ENCODE data around the gene C19orf73.
A peak's percentile ranks its signal among the peaks of the same experiment; 100 is the strongest.
"Not testable (repeated sequence)": the region's sequence is repeated elsewhere in the genome, so short reads cannot be mapped to it uniquely, and the experiment has no call there.

The C19orf73 gene

GRCh38 chr19:49086296-49086695, 32.6 kb downstream of the C19orf73 start:
- Histone ChIP-seq H3K9ac (ENCODE audit: low read length) (peak overlapping the region; percentile 57), H3K4me3 (ENCODE audit: low read depth in 1 of 2, low read length in 2 of 2) (peak overlapping the region; percentile 86 to 95), H3K9me3 (ENCODE audit: low read length) (no peaks in the 10 kb centered on the region), H3K27me3 (ENCODE audit: control insufficient read depth in 1 of 2, insufficient read depth in 2 of 2, low read length in 2 of 2) (no peaks in the 10 kb centered on the region), H3K27ac (ENCODE audit: low read depth, low read length) (peak overlapping the region; percentile 96), H3K36me3 (ENCODE audit: insufficient read depth, low read length) (peaks cover 33% of the 10 kb centered on the region), H3K4me1 (ENCODE audit: insufficient read depth, low read length) (peaks cover 22% of the 10 kb centered on the region)

GRCh38 chr19:49085868-49086232, 33.1 kb downstream of the C19orf73 start:
- peak overlapping the region; percentile 57 for H3K9ac ChIP-seq (ENCODE audit: low read length)
- H3K9me3 ChIP-seq (ENCODE audit: low read length), result no peaks in the 10 kb centered on the region
- peak overlapping the region; percentile 96 for H3K27ac ChIP-seq (ENCODE audit: low read depth, low read length)
- peaks cover 22% of the 10 kb centered on the region for H3K4me1 ChIP-seq (ENCODE audit: insufficient read depth, low read length)
- peak overlapping the region; percentile 86 to 95 for H3K4me3 ChIP-seq (ENCODE audit: low read depth in 1 of 2, low read length in 2 of 2)
- H3K36me3 ChIP-seq (ENCODE audit: insufficient read depth, low read length), result peaks cover 29% of the 10 kb centered on the region
- no peaks in the 10 kb centered on the region for H3K27me3 ChIP-seq (ENCODE audit: control insufficient read depth in 1 of 2, insufficient read depth in 2 of 2, low read length in 2 of 2)

GRCh38 chr19:49085020-49085867, 33.7 kb downstream of the C19orf73 start, which contains the start of gene SNRNP70:
Gene SNRNP70 (plus strand): TSS chr19:49085451. CDS start chr19:49086415, 964 bp downstream.
- Histone ChIP-seq H3K9me3 (ENCODE audit: low read length) (no peaks in the 10 kb centered on the region), H3K36me3 (ENCODE audit: insufficient read depth, low read length) (peaks cover 23% of the 10 kb centered on the region), H3K4me3 (ENCODE audit: low read depth in 1 of 2, low read length in 2 of 2) (peak within 1 kb of the TSS; percentile 86 to 95), H3K27ac (ENCODE audit: low read depth, low read length) (peak within 1 kb of the TSS; percentile 96), H3K9ac (ENCODE audit: low read length) (peak within 1 kb of the TSS; percentile 57), H3K27me3 (ENCODE audit: control insufficient read depth in 1 of 2, insufficient read depth in 2 of 2, low read length in 2 of 2) (no peaks in the 10 kb centered on the region), H3K4me1 (ENCODE audit: insufficient read depth, low read length) (peaks cover 22% of the 10 kb centered on the region)

- peak overlapping the region; percentile 42 to 86 for H3K4me3 ChIP-seq (ENCODE audit: low read depth in 1 of 2, low read length in 2 of 2)
- H3K9ac ChIP-seq (ENCODE audit: low read length), result no peak overlapping the region
- H3K27me3 ChIP-seq (ENCODE audit: control insufficient read depth in 1 of 2, insufficient read depth in 2 of 2, low read length in 2 of 2), result no peaks in the 10 kb centered on the region
- H3K36me3 ChIP-seq (ENCODE audit: insufficient read depth, low read length), result peaks cover 18% of the 10 kb centered on the region
- peak overlapping the region; percentile 96 for H3K27ac ChIP-seq (ENCODE audit: low read depth, low read length)
- no peaks in the 10 kb centered on the region for H3K9me3 ChIP-seq (ENCODE audit: low read length)
- peaks cover 22% of the 10 kb centered on the region for H3K4me1 ChIP-seq (ENCODE audit: insufficient read depth, low read length)
Measured at GRCh38 chr19:49084206-49085019, 34.5 kb downstream of the C19orf73 start.

- Histone ChIP-seq H3K4me3 (ENCODE audit: low read depth in 1 of 2, low read length in 2 of 2) (no peak overlapping the region), H3K27ac (ENCODE audit: low read depth, low read length) (no peak overlapping the region)
Measured at GRCh38 chr19:49081273-49081672, 37.7 kb downstream of the C19orf73 start.

GRCh38 chr19:49080392-49080791, 38.6 kb downstream of the C19orf73 start:
- H3K27ac ChIP-seq (ENCODE audit: low read depth, low read length), result no peak overlapping the region
- no peaks in the 10 kb centered on the region for H3K9me3 ChIP-seq (ENCODE audit: low read length)
- H3K4me1 ChIP-seq (ENCODE audit: insufficient read depth, low read length), result no peaks in the 10 kb centered on the region
- H3K9ac ChIP-seq (ENCODE audit: low read length), result no peak overlapping the region
- no peaks in the 10 kb centered on the region for H3K36me3 ChIP-seq (ENCODE audit: insufficient read depth, low read length)
- H3K27me3 ChIP-seq (ENCODE audit: control insufficient read depth in 1 of 2, insufficient read depth in 2 of 2, low read length in 2 of 2), result no peaks in the 10 kb centered on the region
- no peak overlapping the region for H3K4me3 ChIP-seq (ENCODE audit: low read depth in 1 of 2, low read length in 2 of 2)

More at GRCh38 chr19:49081273-49081672, 37.7 kb downstream of the C19orf73 start:
- Histone ChIP-seq H3K4me1 (ENCODE audit: insufficient read depth, low read length) (peaks cover 3% of the 10 kb centered on the region), H3K27me3 (ENCODE audit: control insufficient read depth in 1 of 2, insufficient read depth in 2 of 2, low read length in 2 of 2) (no peaks in the 10 kb centered on the region), H3K36me3 (ENCODE audit: insufficient read depth, low read length) (no peaks in the 10 kb centered on the region), H3K9ac (ENCODE audit: low read length) (no peak overlapping the region), H3K9me3 (ENCODE audit: low read length) (no peaks in the 10 kb centered on the region)

- not testable (repeated sequence) for H3K9ac ChIP-seq (ENCODE audit: low read length); H3K4me3 ChIP-seq (ENCODE audit: low read depth in 1 of 2, low read length in 2 of 2)
- H3K27me3 ChIP-seq (ENCODE audit: control insufficient read depth in 1 of 2, insufficient read depth in 2 of 2, low read length in 2 of 2), result peaks cover 13 to 39% of the 10 kb centered on the region in 2 donors
Measured at GRCh38 chr19:49074869-49075268, 44.1 kb downstream of the C19orf73 start.

GRCh38 chr19:49073514-49074378, 45.2 kb downstream of the C19orf73 start:
- no peaks in the 10 kb centered on the region for H3K9me3 ChIP-seq (ENCODE audit: low read length)
- H3K4me1 ChIP-seq (ENCODE audit: insufficient read depth, low read length), result no peaks in the 10 kb centered on the region
- peaks cover 13 to 46% of the 10 kb centered on the region in 2 donors for H3K27me3 ChIP-seq (ENCODE audit: control insufficient read depth in 1 of 2, insufficient read depth in 2 of 2, low read length in 2 of 2)
- H3K27ac ChIP-seq (ENCODE audit: low read depth, low read length), result no peak overlapping the region
- H3K36me3 ChIP-seq (ENCODE audit: insufficient read depth, low read length), result no peaks in the 10 kb centered on the region
- H3K9ac ChIP-seq (ENCODE audit: low read length), result no peak overlapping the region
- H3K4me3 ChIP-seq (ENCODE audit: low read depth in 1 of 2, low read length in 2 of 2), result no peak overlapping the region

More at GRCh38 chr19:49074869-49075268, 44.1 kb downstream of the C19orf73 start:
- H3K9me3 ChIP-seq (ENCODE audit: low read length); H3K4me1 ChIP-seq (ENCODE audit: insufficient read depth, low read length); H3K36me3 ChIP-seq (ENCODE audit: insufficient read depth, low read length); H3K27ac ChIP-seq (ENCODE audit: low read depth, low read length): not testable (repeated sequence)

GRCh38 chr19:49071860-49072547, 46.9 kb downstream of the C19orf73 start:
- H3K27me3 ChIP-seq (ENCODE audit: control insufficient read depth in 1 of 2, insufficient read depth in 2 of 2, low read length in 2 of 2), result peaks cover 13 to 53% of the 10 kb centered on the region in 2 donors
- H3K4me1 ChIP-seq (ENCODE audit: insufficient read depth, low read length), result no peaks in the 10 kb centered on the region
- H3K4me3 ChIP-seq (ENCODE audit: low read depth in 1 of 2, low read length in 2 of 2), result no peak overlapping the region
- H3K36me3 ChIP-seq (ENCODE audit: insufficient read depth, low read length), result no peaks in the 10 kb centered on the region
- H3K9ac ChIP-seq (ENCODE audit: low read length), result no peak overlapping the region
- no peak overlapping the region for H3K27ac ChIP-seq (ENCODE audit: low read depth, low read length)
- H3K9me3 ChIP-seq (ENCODE audit: low read length), result no peaks in the 10 kb centered on the region

GRCh38 chr19:49070416-49070815, 48.5 kb downstream of the C19orf73 start:
- Histone ChIP-seq H3K4me1 (ENCODE audit: insufficient read depth, low read length) (no peaks in the 10 kb centered on the region), H3K27ac (ENCODE audit: low read depth, low read length) (no peak overlapping the region), H3K9me3 (ENCODE audit: low read length) (no peaks in the 10 kb centered on the region), H3K36me3 (ENCODE audit: insufficient read depth, low read length) (no peaks in the 10 kb centered on the region), H3K27me3 (ENCODE audit: control insufficient read depth in 1 of 2, insufficient read depth in 2 of 2, low read length in 2 of 2) (peaks cover 13 to 65% of the 10 kb centered on the region in 2 donors), H3K4me3 (ENCODE audit: low read depth in 1 of 2, low read length in 2 of 2) (no peak overlapping the region), H3K9ac (ENCODE audit: low read length) (no peak overlapping the region)
